Adipocyte (in vitro differentiated cells): Measurements from ENCODE around the gene OPCML.

ENCODE experiments used
- DNase-seq: peaks from one replicate; pipeline ENCODE4 v3.0.0-alpha.2; 2015; ENCODE audit warnings: low read depth
- H3K27me3 ChIP-seq: replicated peaks from 2 replicates; pipeline ENCODE4 v1.7.0; 2013; ENCODE audit warnings: mild to moderate bottlenecking, low read length, moderate library complexity; ENCODE audit not compliant: control insufficient read depth, insufficient read depth
- H3K36me3 ChIP-seq: 2 replicates; pipeline ENCODE4 v1.7.0; 2013; ENCODE audit warnings: low read length, mild to moderate bottlenecking, moderate library complexity; ENCODE audit not compliant: control insufficient read depth, insufficient read depth, severe bottlenecking
- H3K4me1 ChIP-seq: 2 replicates; pipeline ENCODE4 v1.7.0; 2013; ENCODE audit warnings: mild to moderate bottlenecking, low read length, moderate library complexity; ENCODE audit not compliant: control insufficient read depth, insufficient read depth
- H3K4me3 ChIP-seq: 2 replicates; pipeline ENCODE4 v1.7.0; 2013; ENCODE audit warnings: mild to moderate bottlenecking, low read length, moderate library complexity
- H3K9ac ChIP-seq: 2 replicates; pipeline ENCODE4 v1.7.0; 2013; ENCODE audit warnings: mild to moderate bottlenecking, low read length, moderate library complexity
- H3K9me3 ChIP-seq: 2 replicates; pipeline ENCODE4 v1.7.0; 2013; ENCODE audit warnings: mild to moderate bottlenecking, low read length, moderate library complexity; ENCODE audit not compliant: control insufficient read depth

Gene OPCML

DNA sequence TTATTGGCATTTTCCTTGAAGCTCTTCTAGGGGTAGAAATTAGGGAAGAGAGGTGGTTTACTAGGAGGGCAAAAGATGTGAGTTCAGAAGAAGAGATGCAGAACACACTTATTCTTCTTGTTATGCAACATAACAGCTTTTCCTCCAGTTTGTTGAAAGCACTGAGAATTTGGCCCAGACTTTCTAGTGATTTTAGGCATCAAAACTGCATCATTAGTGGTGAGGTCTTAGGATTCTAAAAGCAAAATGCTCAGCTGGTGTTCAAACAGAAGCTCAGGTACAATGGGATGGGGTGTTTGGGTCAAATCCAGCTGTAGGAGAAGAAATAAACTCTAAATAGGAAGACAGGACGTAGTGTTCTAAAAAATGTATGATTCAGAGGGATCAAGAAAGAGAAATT is 221.1 kb downstream of the OPCML start:
- Histone ChIP-seq H3K36me3 (no peaks in the 10 kb centered on the region), H3K9ac (no peak overlapping the region), H3K27me3 (no peaks in the 10 kb centered on the region), H3K9me3 (peaks cover 10% of the 10 kb centered on the region), H3K4me3 (no peak overlapping the region), H3K4me1 (no peaks in the 10 kb centered on the region)
- DNase-seq, result no peak

GRCh38 chr11:133306019-133306418 is 226.3 kb downstream of the OPCML start:
- H3K9me3 ChIP-seq, result peaks cover 7% of the 10 kb centered on the region
- H3K9ac ChIP-seq, result no peak overlapping the region
- no peak overlapping the region for H3K4me3 ChIP-seq
- no peaks in the 10 kb centered on the region for H3K36me3 ChIP-seq
- H3K27me3 ChIP-seq, result no peaks in the 10 kb centered on the region
- DNase-seq, result no peak
- H3K4me1 ChIP-seq, result no peaks in the 10 kb centered on the region

- Histone ChIP-seq H3K9ac (no peak overlapping the region), H3K36me3 (no peaks in the 10 kb centered on the region), H3K27me3 (no peaks in the 10 kb centered on the region), H3K4me3 (no peak overlapping the region), H3K4me1 (no peaks in the 10 kb centered on the region), H3K9me3 (peaks cover 7% of the 10 kb centered on the region)
- no peak for DNase-seq
These were observed 226.9 kb downstream of the OPCML start for GRCh38 chr11:133305208-133305956.

GRCh38 chr11:133303262-133303661 is 229.0 kb downstream of the OPCML start:
- Histone ChIP-seq H3K9me3 (peaks cover 3% of the 10 kb centered on the region), H3K27me3 (no peaks in the 10 kb centered on the region), H3K36me3 (no peaks in the 10 kb centered on the region), H3K4me1 (no peaks in the 10 kb centered on the region), H3K4me3 (no peak overlapping the region), H3K9ac (no peak overlapping the region)
- DNase-seq, result no peak

- DNase-seq, result no peak
- no peaks in the 10 kb centered on the region for H3K27me3 ChIP-seq
- no peaks in the 10 kb centered on the region for H3K9me3 ChIP-seq
- H3K4me1 ChIP-seq, result no peaks in the 10 kb centered on the region
- no peak overlapping the region for H3K4me3 ChIP-seq
- H3K36me3 ChIP-seq, result no peaks in the 10 kb centered on the region
- H3K9ac ChIP-seq, result no peak overlapping the region
These were observed 230.2 kb downstream of the OPCML start for GRCh38 chr11:133302056-133302455.

- Histone ChIP-seq H3K4me1 (no peaks in the 10 kb centered on the region), H3K4me3 (no peak overlapping the region), H3K27me3 (no peaks in the 10 kb centered on the region), H3K9me3 (no peaks in the 10 kb centered on the region), H3K9ac (no peak overlapping the region), H3K36me3 (no peaks in the 10 kb centered on the region)
- DNase-seq, result no peak
These were observed 231.6 kb downstream of the OPCML start for GRCh38 chr11:133300666-133301065.

- Histone ChIP-seq H3K4me3 (no peak overlapping the region), H3K27me3 (no peaks in the 10 kb centered on the region), H3K9me3 (no peaks in the 10 kb centered on the region), H3K36me3 (no peaks in the 10 kb centered on the region), H3K9ac (no peak overlapping the region), H3K4me1 (no peaks in the 10 kb centered on the region)
- DNase-seq, result no peak
These were observed 240.5 kb downstream of the OPCML start for GRCh38 chr11:133291780-133292179.

GRCh38 chr11:133285359-133285758 is 246.9 kb downstream of the OPCML start:
- no peaks in the 10 kb centered on the region for H3K27me3 ChIP-seq
- H3K9me3 ChIP-seq, result no peaks in the 10 kb centered on the region
- no peaks in the 10 kb centered on the region for H3K4me1 ChIP-seq
- no peak overlapping the region for H3K4me3 ChIP-seq
- DNase-seq, result no peak
- no peaks in the 10 kb centered on the region for H3K36me3 ChIP-seq
- H3K9ac ChIP-seq, result no peak overlapping the region

DNA sequence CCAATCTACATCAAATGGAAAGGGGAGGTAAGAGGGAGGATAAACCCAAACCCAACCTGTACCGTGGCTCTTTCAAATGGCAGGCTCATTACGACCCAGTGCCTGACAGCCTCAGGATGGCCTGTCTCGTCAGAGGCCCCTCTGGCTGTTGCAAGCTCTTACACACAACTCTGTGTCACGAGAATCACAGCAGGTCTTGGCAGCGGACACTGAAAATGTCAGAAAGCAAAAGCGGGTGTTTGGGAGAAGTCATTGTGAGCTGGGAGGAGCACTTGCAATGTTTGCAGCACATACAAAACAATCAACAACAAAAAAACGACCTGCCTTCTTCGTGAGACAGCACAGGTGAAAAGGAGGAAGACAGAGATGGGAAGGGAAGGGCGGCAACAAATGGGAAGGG is 248.1 kb downstream of the OPCML start:
- Histone ChIP-seq H3K27me3 (no peaks in the 10 kb centered on the region), H3K4me1 (no peaks in the 10 kb centered on the region), H3K9ac (no peak overlapping the region), H3K9me3 (no peaks in the 10 kb centered on the region), H3K4me3 (no peak overlapping the region), H3K36me3 (no peaks in the 10 kb centered on the region)
- DNase-seq, result no peak

DNA sequence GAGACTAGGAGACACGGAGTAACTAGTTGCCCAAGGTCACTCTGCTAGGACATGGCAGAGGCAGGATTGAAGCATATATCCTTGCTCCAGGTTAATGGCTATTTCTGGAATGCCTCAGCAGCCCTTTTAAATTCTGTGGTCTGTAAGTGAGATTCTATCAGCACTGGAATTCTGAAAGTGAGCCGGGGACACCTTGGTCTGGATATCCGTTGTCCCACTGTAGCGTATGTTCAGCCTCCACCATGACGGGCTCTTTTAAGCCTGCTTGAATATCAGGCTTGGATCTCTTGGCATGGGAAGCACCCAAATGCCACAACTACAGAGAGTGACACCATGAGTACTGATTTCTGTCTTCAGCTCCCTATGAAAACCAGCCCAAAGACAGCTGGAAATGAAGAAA is 254.4 kb downstream of the OPCML start:
- H3K4me3 ChIP-seq, result no peak overlapping the region
- no peak for DNase-seq
- no peaks in the 10 kb centered on the region for H3K27me3 ChIP-seq
- H3K36me3 ChIP-seq, result no peaks in the 10 kb centered on the region
- H3K9me3 ChIP-seq, result no peaks in the 10 kb centered on the region
- no peaks in the 10 kb centered on the region for H3K4me1 ChIP-seq
- H3K9ac ChIP-seq, result no peak overlapping the region

GRCh38 chr11:133271871-133272776 is 260.2 kb downstream of the OPCML start:
- no peaks in the 10 kb centered on the region for H3K4me1 ChIP-seq
- no peak overlapping the region for H3K9ac ChIP-seq
- H3K9me3 ChIP-seq, result no peaks in the 10 kb centered on the region
- no peaks in the 10 kb centered on the region for H3K36me3 ChIP-seq
- no peaks in the 10 kb centered on the region for H3K27me3 ChIP-seq
- no peak overlapping the region for H3K4me3 ChIP-seq
- DNase-seq, result no peak
